Transverse colon (tissue), 4 donors: ENCODE results near the gene SPTBN4.

ENCODE experiments used
- CTCF ChIP-seq, 5 experiments: fragments of 200-600 bp in 3 of 5; fragments of 450-650 bp in 2 of 5; sonication (generic) in 3 of 5; IDR thresholded peaks; 1 replicate in 2 of 5; 2 replicates in 3 of 5; pipeline ENCODE4 v1.5.1; 2016 to 2017; ENCODE audit warnings: antibody characterized with exemption in 5 of 5, inconsistent platforms in 3 of 5, mild to moderate bottlenecking in 2 of 5, moderate library complexity in 1 of 5
- EP300 ChIP-seq: sonication (generic); formaldehyde crosslinking; IDR thresholded peaks from one replicate; pipeline ENCODE4 v1.6.1; 2017; ENCODE audit warnings: antibody characterized with exemption, low read depth
- POLR2AphosphoS5 ChIP-seq, 3 donors: sonication (generic); formaldehyde crosslinking; IDR thresholded peaks; one replicate each; pipeline ENCODE4 v1.6.1; 2016; ENCODE audit warnings: antibody characterized with exemption in 3 of 3

DNA sequence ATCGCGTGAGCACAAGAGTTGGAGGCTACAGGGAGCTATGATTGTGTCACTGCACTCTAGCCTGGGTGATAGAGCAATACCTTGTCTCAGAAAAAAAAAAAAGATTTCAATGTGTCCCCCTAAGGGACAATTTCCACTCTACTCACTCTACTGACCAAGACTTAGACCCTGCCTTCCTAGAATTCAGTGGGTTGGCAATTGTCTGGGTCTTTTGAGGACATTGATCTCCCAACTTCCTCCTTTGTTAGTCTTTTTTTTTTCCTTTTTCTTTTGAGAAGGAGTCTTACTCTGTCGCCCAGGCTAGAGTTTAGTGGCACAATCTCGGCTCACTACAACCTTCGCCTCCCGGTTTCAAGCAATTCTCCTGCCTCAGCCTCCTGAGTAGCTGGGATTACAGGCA, 2.2 kb downstream of the SPTBN4 start:
- TF ChIP-seq CTCF (IDR thresholded peaks at IDR 0.05) = no peak
- no peak for TF ChIP-seq EP300
- no peak for TF ChIP-seq POLR2AphosphoS5 (IDR thresholded peaks at IDR 0.05)
